ENCODE results near the gene PLVAP. TPM values are rescaled to one million over a fixed set of nuclear protein-coding genes. Genes with fewer than 3 reads are reported as not detected.

PLVAP gene
- total RNA-seq, 1 donor from 2014 or later: 174 TPM

DNA sequence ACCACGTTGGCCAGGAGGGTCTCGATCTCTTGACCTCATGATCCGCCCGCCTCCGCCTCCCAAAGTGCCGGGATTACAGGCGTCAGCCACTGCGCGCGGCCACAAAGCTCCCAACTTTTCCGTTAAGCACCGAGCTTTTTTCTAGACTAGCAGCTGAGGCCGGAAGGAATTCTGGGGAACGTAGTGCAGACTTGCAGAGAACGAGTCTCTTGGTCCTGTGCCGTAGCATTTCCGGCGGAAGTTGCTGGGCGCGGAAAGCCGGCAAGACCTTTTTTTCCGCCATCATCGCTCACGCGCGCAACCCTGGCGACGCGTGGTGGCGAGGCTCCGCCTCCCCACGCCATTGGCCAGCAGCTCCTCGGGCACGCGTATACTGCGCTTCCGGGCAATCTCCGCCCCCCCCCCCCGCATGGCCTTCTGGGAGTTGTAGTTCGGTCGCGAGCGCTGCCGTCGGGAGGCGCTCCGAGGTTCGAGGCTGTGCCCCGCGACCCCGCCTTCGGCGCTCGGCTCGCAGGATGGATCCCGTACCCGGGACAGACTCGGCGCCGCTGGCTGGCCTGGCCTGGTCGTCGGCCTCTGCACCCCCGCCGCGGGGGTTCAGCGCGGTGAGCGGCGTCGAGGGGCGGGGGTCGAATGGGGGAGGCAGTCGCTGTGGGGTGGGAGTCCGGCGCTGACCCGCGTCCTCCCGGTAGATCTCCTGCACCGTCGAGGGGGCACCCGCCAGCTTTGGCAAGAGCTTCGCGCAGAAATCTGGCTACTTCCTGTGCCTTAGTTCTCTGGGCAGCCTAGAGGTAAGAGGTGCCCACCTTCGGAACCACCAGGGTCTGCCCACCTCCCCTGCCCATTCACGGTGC lies 42.7 kb upstream of the PLVAP start, which contains the start of gene MVB12A:
Gene MVB12A, plus strand, starts transcription at position 427 of the 854 bp plus-strand sequence. Its CDS starts 89 bp downstream, at position 516.
- ATAC-seq (peak; percentile 99), DNase-seq (peak; percentile 99)
- Histone ChIP-seq H3K27ac (peak within 1 kb of the TSS; percentile 77), H3K4me3 (peak within 1 kb of the TSS; percentile 99), H3K4me1 (peaks cover 13% of the 10 kb centered on the region), H3K27me3 (no peaks in the 10 kb centered on the region), H3K36me3 (no peaks in the 10 kb centered on the region), H3K9me3 (no peaks in the 10 kb centered on the region)
- TF ChIP-seq, protein P1, sequence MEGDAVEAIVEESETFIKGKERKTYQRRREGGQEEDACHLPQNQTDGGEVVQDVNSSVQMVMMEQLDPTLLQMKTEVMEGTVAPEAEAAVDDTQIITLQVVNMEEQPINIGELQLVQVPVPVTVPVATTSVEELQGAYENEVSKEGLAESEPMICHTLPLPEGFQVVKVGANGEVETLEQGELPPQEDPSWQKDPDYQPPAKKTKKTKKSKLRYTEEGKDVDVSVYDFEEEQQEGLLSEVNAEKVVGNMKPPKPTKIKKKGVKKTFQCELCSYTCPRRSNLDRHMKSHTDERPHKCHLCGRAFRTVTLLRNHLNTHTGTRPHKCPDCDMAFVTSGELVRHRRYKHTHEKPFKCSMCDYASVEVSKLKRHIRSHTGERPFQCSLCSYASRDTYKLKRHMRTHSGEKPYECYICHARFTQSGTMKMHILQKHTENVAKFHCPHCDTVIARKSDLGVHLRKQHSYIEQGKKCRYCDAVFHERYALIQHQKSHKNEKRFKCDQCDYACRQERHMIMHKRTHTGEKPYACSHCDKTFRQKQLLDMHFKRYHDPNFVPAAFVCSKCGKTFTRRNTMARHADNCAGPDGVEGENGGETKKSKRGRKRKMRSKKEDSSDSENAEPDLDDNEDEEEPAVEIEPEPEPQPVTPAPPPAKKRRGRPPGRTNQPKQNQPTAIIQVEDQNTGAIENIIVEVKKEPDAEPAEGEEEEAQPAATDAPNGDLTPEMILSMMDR (IDR thresholded peaks at IDR 0.05): no peak
- intact Hi-C loops (cut with DNase I): no loop called here

DNA sequence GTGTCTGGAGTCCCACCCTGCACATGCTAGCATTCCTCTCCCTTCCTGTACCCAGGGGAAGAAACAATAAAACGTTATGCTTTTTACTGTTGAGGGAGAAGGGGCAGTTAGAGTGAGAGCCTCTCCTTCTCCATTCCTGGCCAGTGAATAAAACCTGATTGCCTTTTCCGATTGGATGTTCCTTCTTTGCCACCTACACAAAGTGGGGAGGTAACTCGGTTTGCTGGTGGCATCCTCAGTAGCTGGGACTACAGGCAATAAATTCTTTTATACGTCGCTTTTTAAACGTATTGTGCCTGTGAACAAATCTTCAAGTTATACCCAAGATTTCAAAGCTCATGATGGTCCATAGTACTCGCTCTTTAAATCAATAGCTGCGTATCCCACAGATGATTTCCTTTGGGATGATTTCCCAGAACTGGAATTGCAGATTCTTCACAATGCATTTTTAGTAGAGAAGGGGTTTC lies 42.0 kb upstream of the PLVAP start:
- ATAC-seq (no peak), DNase-seq (no peak)
- Histone ChIP-seq H3K36me3 (peaks cover 4% of the 10 kb centered on the region), H3K27ac (peak overlapping the region; percentile 74), H3K9me3 (no peaks in the 10 kb centered on the region), H3K4me1 (peaks cover 13% of the 10 kb centered on the region), H3K4me3 (peak overlapping the region; percentile 99), H3K27me3 (no peaks in the 10 kb centered on the region)
- TF ChIP-seq, protein P1 (IDR thresholded peaks at IDR 0.05): no peak
- intact Hi-C loops (cut with DNase I): no loop called here

DNA sequence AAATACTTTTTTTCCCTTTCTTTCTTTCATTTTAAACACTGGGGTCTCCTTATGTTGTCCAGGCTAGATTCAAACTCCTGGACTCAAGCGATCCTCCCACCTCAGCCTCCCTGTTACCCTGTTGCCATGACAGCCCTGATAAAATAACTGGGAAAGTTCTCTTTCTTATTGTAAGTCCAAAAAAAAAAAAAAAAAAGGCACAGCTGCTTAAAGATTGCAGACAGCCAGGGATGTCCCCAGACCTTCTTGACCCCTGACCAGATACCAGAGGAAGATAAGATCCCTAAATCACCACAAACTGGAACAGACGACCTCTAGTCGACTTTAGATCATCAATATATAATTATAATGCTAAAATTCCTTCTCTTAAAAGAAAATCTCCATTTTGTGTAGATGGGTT lies 41.6 kb upstream of the PLVAP start:
- Histone ChIP-seq H3K9me3 (no peaks in the 10 kb centered on the region), H3K36me3 (peaks cover 7% of the 10 kb centered on the region), H3K27ac (peak overlapping the region; percentile 74), H3K4me3 (peak overlapping the region; percentile 99), H3K27me3 (no peaks in the 10 kb centered on the region), H3K4me1 (peaks cover 13% of the 10 kb centered on the region)
- no peak for ATAC-seq
- intact Hi-C loops (cut with DNase I): no loop called here
- TF ChIP-seq, protein P1 (IDR thresholded peaks at IDR 0.05): no peak
- DNase-seq: no peak

DNA sequence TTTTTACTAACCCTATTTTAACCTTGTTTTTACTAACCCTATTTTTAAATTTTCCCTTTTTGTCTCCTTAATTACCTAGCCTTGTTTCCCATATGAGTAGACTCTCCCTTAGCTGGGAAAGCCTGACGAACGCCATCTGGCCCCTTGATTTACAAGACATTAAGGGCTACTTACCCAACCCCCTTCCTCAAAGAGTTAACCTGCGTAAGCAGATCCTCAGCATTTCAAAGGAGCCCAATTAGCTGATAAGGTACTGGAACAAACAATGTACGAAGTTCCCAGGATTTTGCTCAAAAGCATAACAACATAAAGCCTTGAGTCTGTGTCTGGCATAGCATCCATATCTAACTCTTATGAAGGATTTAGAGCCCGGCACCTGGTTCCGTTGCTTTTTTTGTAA lies 38.0 kb upstream of the PLVAP start:
- ATAC-seq: no peak
- peaks cover 7% of the 10 kb centered on the region for H3K36me3 ChIP-seq
- TF ChIP-seq, protein P1 (IDR thresholded peaks at IDR 0.05): no peak
- no peak overlapping the region for H3K4me3 ChIP-seq
- no peak for DNase-seq
- no peaks in the 10 kb centered on the region for H3K9me3 ChIP-seq
- no peaks in the 10 kb centered on the region for H3K27me3 ChIP-seq
- peaks cover 8% of the 10 kb centered on the region for H3K4me1 ChIP-seq
- no peak overlapping the region for H3K27ac ChIP-seq
- intact Hi-C loops (cut with DNase I): no loop called here

DNA sequence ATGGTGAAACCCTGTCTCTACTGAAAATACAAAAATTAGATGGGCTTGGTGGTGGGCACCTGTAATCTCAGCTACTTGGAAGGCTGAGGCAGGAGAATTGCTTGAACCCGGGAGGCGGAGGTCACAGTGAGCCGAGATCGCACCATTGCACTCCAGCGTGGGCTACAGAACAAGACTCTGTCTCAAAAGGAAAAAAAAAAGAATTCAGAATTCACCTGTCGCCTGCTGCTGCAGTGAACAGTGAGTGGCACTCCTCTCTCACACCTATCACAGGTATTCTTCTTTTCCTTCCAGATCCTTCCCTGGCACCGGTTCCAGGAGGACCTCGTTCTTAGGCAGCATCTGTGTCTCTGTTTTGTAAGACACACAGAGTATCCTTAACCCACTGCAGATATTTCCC lies 37.0 kb upstream of the PLVAP start:
- peaks cover 7% of the 10 kb centered on the region for H3K36me3 ChIP-seq
- no peak overlapping the region for H3K27ac ChIP-seq
- peaks cover 6% of the 10 kb centered on the region for H3K4me1 ChIP-seq
- no peaks in the 10 kb centered on the region for H3K9me3 ChIP-seq
- intact Hi-C loops (cut with DNase I): no loop called here
- H3K4me3 ChIP-seq: no peak overlapping the region
- DNase-seq: no peak
- ATAC-seq: no peak
- H3K27me3 ChIP-seq: no peaks in the 10 kb centered on the region
- TF ChIP-seq, protein P1 (IDR thresholded peaks at IDR 0.05): no peak
